ENCODE data around the gene SRRM5.

The SRRM5 gene

GRCh38 chr19:43606569-43607229 is 5.2 kb upstream of the SRRM5 start:
- no peak for DNase-seq (ENCODE audit: low read depth)
- no peak overlapping the region for H3K4me3 ChIP-seq (replicated peaks; ENCODE audit: low read depth, low read length)
- TF ChIP-seq, protein P1, sequence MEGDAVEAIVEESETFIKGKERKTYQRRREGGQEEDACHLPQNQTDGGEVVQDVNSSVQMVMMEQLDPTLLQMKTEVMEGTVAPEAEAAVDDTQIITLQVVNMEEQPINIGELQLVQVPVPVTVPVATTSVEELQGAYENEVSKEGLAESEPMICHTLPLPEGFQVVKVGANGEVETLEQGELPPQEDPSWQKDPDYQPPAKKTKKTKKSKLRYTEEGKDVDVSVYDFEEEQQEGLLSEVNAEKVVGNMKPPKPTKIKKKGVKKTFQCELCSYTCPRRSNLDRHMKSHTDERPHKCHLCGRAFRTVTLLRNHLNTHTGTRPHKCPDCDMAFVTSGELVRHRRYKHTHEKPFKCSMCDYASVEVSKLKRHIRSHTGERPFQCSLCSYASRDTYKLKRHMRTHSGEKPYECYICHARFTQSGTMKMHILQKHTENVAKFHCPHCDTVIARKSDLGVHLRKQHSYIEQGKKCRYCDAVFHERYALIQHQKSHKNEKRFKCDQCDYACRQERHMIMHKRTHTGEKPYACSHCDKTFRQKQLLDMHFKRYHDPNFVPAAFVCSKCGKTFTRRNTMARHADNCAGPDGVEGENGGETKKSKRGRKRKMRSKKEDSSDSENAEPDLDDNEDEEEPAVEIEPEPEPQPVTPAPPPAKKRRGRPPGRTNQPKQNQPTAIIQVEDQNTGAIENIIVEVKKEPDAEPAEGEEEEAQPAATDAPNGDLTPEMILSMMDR (IDR thresholded peaks at IDR 0.05; ENCODE audit: low read length, missing control alignments) = no peak

- no peak for DNase-seq (ENCODE audit: low read depth)
These were observed 4.4 kb upstream of the SRRM5 start for GRCh38 chr19:43607238-43608205.

DNA sequence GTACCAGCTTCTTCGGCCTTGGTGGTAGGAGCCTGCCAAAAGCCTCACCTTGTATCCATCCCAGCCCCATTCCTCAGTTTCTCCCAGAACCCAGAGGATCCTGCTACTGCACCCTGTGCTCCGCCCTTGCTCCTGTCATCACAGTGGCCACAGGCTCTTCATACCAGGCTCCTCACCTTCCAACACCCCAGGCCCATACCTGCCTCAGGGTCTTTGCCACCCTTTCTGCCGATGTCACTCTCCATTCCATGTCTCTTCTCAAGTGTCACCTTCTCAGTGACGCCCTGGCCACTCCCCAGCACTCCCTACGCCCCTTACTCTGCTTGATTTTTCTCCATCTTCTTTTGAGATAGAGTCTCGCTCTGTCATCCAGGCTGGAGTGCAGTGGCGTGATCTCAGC is 2.0 kb upstream of the SRRM5 start:
- TF ChIP-seq, protein P1 (IDR thresholded peaks at IDR 0.05; ENCODE audit: low read length, missing control alignments) = no peak
- no peak overlapping the region for H3K4me3 ChIP-seq (replicated peaks; ENCODE audit: low read depth, low read length)
- no peak for DNase-seq (ENCODE audit: low read depth)

More at GRCh38 chr19:43607238-43608205, 4.4 kb upstream of the SRRM5 start:
- TF ChIP-seq, protein P1 (IDR thresholded peaks at IDR 0.05; ENCODE audit: low read length, missing control alignments) = no peak
- H3K4me3 ChIP-seq (replicated peaks; ENCODE audit: low read depth, low read length) = no peak overlapping the region

GRCh38 chr19:43610493-43610892 is 1.4 kb upstream of the SRRM5 start:
- TF ChIP-seq, protein P1 (IDR thresholded peaks at IDR 0.05; ENCODE audit: low read length, missing control alignments) = no peak
- no peak overlapping the region for H3K4me3 ChIP-seq (replicated peaks; ENCODE audit: low read depth, low read length)
- no peak for DNase-seq (ENCODE audit: low read depth)

DNA sequence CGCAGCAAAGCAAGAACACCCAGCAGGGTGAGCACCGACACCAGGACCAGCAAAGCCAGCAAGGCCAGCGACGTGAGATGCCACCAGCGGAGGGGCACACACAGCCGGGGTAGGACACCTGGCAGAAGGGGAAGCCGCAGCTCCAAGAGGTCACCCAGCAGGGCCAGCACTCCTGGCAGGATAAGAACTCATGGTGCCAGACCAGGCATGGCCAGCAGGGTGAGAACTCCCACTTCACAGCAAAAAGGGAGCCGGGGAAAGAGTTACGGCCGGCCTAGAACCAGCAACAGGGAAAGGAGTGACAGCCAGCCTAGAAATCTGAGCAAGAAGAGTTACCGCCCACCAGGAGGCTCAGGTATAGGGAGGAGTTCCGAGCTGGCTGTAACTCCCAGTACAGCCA is 486 bp downstream of the SRRM5 start:
- H3K4me3 ChIP-seq (replicated peaks; ENCODE audit: low read depth, low read length) = no peak overlapping the region
- TF ChIP-seq, protein P1 (IDR thresholded peaks at IDR 0.05; ENCODE audit: low read length, missing control alignments) = no peak

GRCh38 chr19:43616306-43616705 is 4.4 kb downstream of the SRRM5 start:
- DNase-seq (ENCODE audit: low read depth) = no peak
- no peak overlapping the region for H3K4me3 ChIP-seq (replicated peaks; ENCODE audit: low read depth, low read length)
- TF ChIP-seq, protein P1 (IDR thresholded peaks at IDR 0.05; ENCODE audit: low read length, missing control alignments) = no peak

More for the DNA sequence above, 486 bp downstream of the SRRM5 start:
- DNase-seq (ENCODE audit: low read depth) = no peak

All from fibroblast of pulmonary artery (primary cell).